Measurements from ENCODE around the gene WT1. TPM values are rescaled to one million over a fixed set of nuclear protein-coding genes. Genes with fewer than 3 reads are reported as not detected.

WT1 gene
- total and polyA plus RNA-seq, 2 of the 8 experiments (the other 6 are each of a cell fraction or from before 2014, with no cell fraction given), result 0.05 to 0.17 TPM

GRCh38 chr11:32390712-32391111, 44.6 kb downstream of the WT1 start:
- H2AFZ ChIP-seq (ENCODE audit: low read length), result no peak overlapping the region
- H4K8ac ChIP-seq (ENCODE audit: extremely low read depth, insufficient read depth, low read length), result no peak overlapping the region
- H3K18ac ChIP-seq (ENCODE audit: extremely low read depth, low read length), result no peak overlapping the region
- FAIRE-seq (no peak), DNase-seq (ENCODE audit: low read depth in 1 of 2, low spot score in 2 of 2) (no peak)
- no peaks in the 10 kb centered on the region for H3K23me2 ChIP-seq (ENCODE audit: low read depth, low read length)
- H4K5ac ChIP-seq (ENCODE audit: insufficient read length, low read depth, low read length), result no peak overlapping the region
- H2BK20ac ChIP-seq (ENCODE audit: low read length), result no peak overlapping the region
- 81% methylated on average over 1 of the region's 1 CpG; no CpG with 5 or more reads in 1 of the 2 experiments for WGBS, 2 experiments (ENCODE audit: extremely low coverage in 1 of 2, insufficient coverage in 1 of 2, insufficient read length in 1 of 2, insufficient replicate concordance in 2 of 2, low coverage in 1 of 2, low lambda C conversion rate in 2 of 2, missing lambda C conversion rate in 1 of 2)
- no peak overlapping the region for H3K27ac ChIP-seq (ENCODE audit: low read depth, low read length)
- H3K4ac ChIP-seq (replicated peaks; ENCODE audit: insufficient read length, low read depth, low read length), result no peak overlapping the region
- H3K79me1 ChIP-seq (ENCODE audit: low read depth, low read length), result no peaks in the 10 kb centered on the region
- no peak overlapping the region for H3K14ac ChIP-seq (ENCODE audit: insufficient read length)
- ChIA-PET POLR2A (ENCODE audit: partially characterized antibody) (no interaction called here), CTCF (ENCODE audit: partially characterized antibody) (interaction anchor here (0.9 to 1.6 kb wide), 6 partner anchors 15 to 67 kb away, joined by 3 to 7 read pairs (median 4); no protein-coding TSS in a partner anchor)
- H3K36me3 ChIP-seq (ENCODE audit: control insufficient read depth in 2 of 4, insufficient read depth in 4 of 4, low read length in 3 of 4), result no peaks in the 10 kb centered on the region
- H3K56ac ChIP-seq (replicated peaks; ENCODE audit: insufficient read length, low read depth, low read length), result no peak overlapping the region
- H2BK12ac ChIP-seq (ENCODE audit: low read depth, low read length), result no peak overlapping the region
- no peaks in the 10 kb centered on the region for H3K9me3 ChIP-seq (ENCODE audit: insufficient read depth in 2 of 2, low read depth in 1 of 2, low read length in 1 of 2)
- no peak overlapping the region for H4K91ac ChIP-seq (replicated peaks; ENCODE audit: insufficient read length, low read length)
- H4K20me1 ChIP-seq (replicated peaks in 1 of 2; ENCODE audit: control insufficient read depth in 1 of 2, insufficient read depth in 2 of 2, low read length in 2 of 2), result no peaks in the 10 kb centered on the region
- H3K4me2 ChIP-seq (ENCODE audit: insufficient read depth in 1 of 2, low read depth in 2 of 2, low read length in 2 of 2), result no peak overlapping the region
- no peak for TF ChIP-seq TBP (IDR thresholded peaks at IDR 0.05; ENCODE audit: low read depth, low read length)
- no peak overlapping the region for H2BK5ac ChIP-seq (ENCODE audit: low read depth, low read length)
- H3K79me2 ChIP-seq (ENCODE audit: control insufficient read depth in 1 of 2, insufficient read depth in 2 of 2, low read length in 2 of 2), result no peaks in the 10 kb centered on the region
- no peak overlapping the region for H3K9ac ChIP-seq (replicated peaks in 1 of 4; ENCODE audit: extremely low read depth in 1 of 4, low read depth in 3 of 4, low read length in 3 of 4)
- no peak overlapping the region for H2BK15ac ChIP-seq (ENCODE audit: low read length)
- peaks cover 0 to 3% (median 0%) of the 10 kb centered on the region in 4 experiments; a peak in 1 of 7 replicates for H3K27me3 ChIP-seq (replicated peaks in 1 of 4; ENCODE audit: control insufficient read depth in 3 of 4, extremely low read depth in 1 of 4, insufficient read depth in 3 of 4, low read length in 3 of 4)
- peaks cover 0 to 2% (median 0%) of the 10 kb centered on the region in 4 experiments; a peak in 1 of 7 replicates for H3K4me1 ChIP-seq (replicated peaks in 1 of 4; ENCODE audit: control insufficient read depth in 3 of 4, insufficient read depth in 4 of 4, low read length in 3 of 4)
- no peak overlapping the region for H3K4me3 ChIP-seq (ENCODE audit: extremely low read depth in 1 of 4, insufficient read depth in 2 of 4, low read depth in 3 of 4, low read length in 4 of 4)
- no peak overlapping the region for H2AK5ac ChIP-seq (ENCODE audit: low read depth, low read length)
- no peak overlapping the region for H3K23ac ChIP-seq (ENCODE audit: insufficient read length)
- no peak overlapping the region for H2BK120ac ChIP-seq (replicated peaks; ENCODE audit: low read depth, low read length)

Data from H1 (cell line).